ENCODE data around the gene GAA.

DNA sequence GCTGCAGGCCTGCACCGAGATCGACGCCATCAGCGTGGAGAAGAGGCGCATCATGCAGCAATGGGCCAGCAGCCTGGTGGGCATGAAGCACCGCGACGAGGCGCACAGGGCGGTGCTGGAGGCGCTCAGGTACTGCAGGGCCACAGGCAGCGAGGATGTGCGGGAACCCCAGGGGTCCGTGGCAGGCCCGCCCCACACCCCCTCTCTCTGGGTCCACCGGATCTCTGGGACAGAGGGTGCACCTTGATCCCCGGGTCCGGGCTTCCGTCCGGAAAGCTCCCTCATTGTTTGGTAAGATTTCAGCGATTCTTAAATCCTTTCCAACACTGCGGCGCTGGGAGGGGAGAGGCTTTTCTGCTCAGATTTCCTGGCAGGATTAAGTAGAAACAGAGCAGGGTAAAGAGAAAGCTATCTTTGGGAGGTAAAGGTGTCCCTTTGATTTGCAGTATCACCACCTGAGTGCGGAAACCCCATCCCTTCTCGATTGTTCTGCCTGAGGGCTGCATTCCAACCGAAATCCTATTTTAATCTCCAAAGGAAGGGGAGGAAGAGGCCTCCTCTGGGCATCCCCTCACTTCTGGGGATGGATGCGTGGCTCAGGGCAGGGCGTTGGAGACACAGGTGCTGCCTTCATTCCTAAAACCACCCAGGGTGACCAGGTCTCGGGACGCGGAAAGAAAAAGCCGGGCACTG, 35.8 kb upstream of the GAA start:
- TF ChIP-seq, protein P1, sequence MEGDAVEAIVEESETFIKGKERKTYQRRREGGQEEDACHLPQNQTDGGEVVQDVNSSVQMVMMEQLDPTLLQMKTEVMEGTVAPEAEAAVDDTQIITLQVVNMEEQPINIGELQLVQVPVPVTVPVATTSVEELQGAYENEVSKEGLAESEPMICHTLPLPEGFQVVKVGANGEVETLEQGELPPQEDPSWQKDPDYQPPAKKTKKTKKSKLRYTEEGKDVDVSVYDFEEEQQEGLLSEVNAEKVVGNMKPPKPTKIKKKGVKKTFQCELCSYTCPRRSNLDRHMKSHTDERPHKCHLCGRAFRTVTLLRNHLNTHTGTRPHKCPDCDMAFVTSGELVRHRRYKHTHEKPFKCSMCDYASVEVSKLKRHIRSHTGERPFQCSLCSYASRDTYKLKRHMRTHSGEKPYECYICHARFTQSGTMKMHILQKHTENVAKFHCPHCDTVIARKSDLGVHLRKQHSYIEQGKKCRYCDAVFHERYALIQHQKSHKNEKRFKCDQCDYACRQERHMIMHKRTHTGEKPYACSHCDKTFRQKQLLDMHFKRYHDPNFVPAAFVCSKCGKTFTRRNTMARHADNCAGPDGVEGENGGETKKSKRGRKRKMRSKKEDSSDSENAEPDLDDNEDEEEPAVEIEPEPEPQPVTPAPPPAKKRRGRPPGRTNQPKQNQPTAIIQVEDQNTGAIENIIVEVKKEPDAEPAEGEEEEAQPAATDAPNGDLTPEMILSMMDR (IDR thresholded peaks at IDR 0.05): no peak
- no peak for TF ChIP-seq POLR2A (IDR thresholded peaks at IDR 0.05)
